ENCODE results near the gene ADAMTS16.

GRCh38 chr5:5141339-5141599, 1.1 kb downstream of the ADAMTS16 start:
- no peak for TF ChIP-seq CTCF (conservative IDR thresholded peaks at IDR 0.05 in 1 of 2, IDR thresholded peaks at IDR 0.05 in 1 of 2; ENCODE audit: extremely low read depth in 1 of 2, insufficient read depth in 1 of 2, low read depth in 1 of 2, low read length in 2 of 2)
- peak; percentile 70 for TF ChIP-seq EZH2 (IDR thresholded peaks at IDR 0.05; ENCODE audit: borderline replicate concordance, low read length)

Measured in mammary epithelial cell (primary cell).